Tibial nerve (tissue), 4 donors: ENCODE data around the gene MACO1.

Source experiments
- EP300 ChIP-seq, 2 donors: sonication (generic); formaldehyde crosslinking; IDR thresholded peaks; one replicate each; pipeline ENCODE4 v1.6.1; 2017; ENCODE audit warnings: antibody characterized with exemption in 2 of 2, mild to moderate bottlenecking in 1 of 2
- POLR2A ChIP-seq, 2 donors: fragments of 450-650 bp; IDR thresholded peaks; one replicate each; pipeline ENCODE4 v1.6.1; 2017; ENCODE audit warnings: antibody characterized with exemption in 2 of 2, mild to moderate bottlenecking in 2 of 2, moderate library complexity in 2 of 2
- TF ChIP-seq, protein P1 (sequence below), 5 experiments: fragments of 200-600 bp in 3 of 5; fragments of 450-650 bp in 2 of 5; sonication (generic) in 3 of 5; IDR thresholded peaks; one replicate each; pipeline ENCODE4 v1.5.1; 2016 to 2019; ENCODE audit warnings: antibody characterized with exemption in 5 of 5, mild to moderate bottlenecking in 3 of 5, moderate library complexity in 2 of 5

DNA sequence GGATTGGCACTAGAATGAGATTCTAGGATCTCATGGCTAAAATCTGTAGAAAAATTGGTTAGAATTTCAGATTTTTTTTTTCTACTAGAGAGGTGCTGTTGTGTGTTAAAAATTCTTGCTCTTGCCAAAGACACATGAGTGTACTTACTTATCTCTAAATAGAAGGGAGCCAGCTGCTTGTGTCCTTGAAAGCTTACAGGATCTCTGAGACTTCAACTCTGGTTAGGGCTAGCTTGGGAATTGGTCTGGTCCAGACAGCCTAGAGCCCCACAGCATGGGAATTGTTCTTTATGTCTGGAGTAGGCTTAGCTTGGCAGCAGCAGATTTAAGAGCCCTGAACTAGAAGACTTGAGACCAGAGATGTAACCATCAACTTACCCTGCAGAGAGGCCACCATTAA lies 37.3 kb downstream of the MACO1 start:
- TF ChIP-seq, protein P1, sequence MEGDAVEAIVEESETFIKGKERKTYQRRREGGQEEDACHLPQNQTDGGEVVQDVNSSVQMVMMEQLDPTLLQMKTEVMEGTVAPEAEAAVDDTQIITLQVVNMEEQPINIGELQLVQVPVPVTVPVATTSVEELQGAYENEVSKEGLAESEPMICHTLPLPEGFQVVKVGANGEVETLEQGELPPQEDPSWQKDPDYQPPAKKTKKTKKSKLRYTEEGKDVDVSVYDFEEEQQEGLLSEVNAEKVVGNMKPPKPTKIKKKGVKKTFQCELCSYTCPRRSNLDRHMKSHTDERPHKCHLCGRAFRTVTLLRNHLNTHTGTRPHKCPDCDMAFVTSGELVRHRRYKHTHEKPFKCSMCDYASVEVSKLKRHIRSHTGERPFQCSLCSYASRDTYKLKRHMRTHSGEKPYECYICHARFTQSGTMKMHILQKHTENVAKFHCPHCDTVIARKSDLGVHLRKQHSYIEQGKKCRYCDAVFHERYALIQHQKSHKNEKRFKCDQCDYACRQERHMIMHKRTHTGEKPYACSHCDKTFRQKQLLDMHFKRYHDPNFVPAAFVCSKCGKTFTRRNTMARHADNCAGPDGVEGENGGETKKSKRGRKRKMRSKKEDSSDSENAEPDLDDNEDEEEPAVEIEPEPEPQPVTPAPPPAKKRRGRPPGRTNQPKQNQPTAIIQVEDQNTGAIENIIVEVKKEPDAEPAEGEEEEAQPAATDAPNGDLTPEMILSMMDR (IDR thresholded peaks at IDR 0.05): no peak
- no peak for TF ChIP-seq POLR2A (IDR thresholded peaks at IDR 0.05)
- TF ChIP-seq EP300 (IDR thresholded peaks at IDR 0.05): no peak
